ENCODE data around the gene FAM131C.
"Not testable (repeated sequence)": the region's sequence is repeated elsewhere in the genome, so short reads cannot be mapped to it uniquely, and the experiment has no call there.

The FAM131C gene

GRCh38 chr1:16056521-16056912, 16.9 kb downstream of the FAM131C start:
- not testable (repeated sequence) for H3K27ac ChIP-seq; H3K27me3 ChIP-seq (ENCODE audit: insufficient read depth, low read depth); H3K9ac ChIP-seq; H3K4me1 ChIP-seq (ENCODE audit: low read depth, poor library complexity, severe bottlenecking); H3K36me3 ChIP-seq (ENCODE audit: insufficient read depth); H3K79me2 ChIP-seq (ENCODE audit: insufficient read depth, low read depth); H4K20me1 ChIP-seq (ENCODE audit: insufficient read depth); H3K4me3 ChIP-seq (IDR thresholded peaks at IDR 0.05; ENCODE audit: insufficient read depth, low read depth, low read length); H3K4me2 ChIP-seq; H2AFZ ChIP-seq (ENCODE audit: low read depth)

- peak; percentile 91 for TF ChIP-seq CTCF (conservative IDR thresholded peaks at IDR 0.05; ENCODE audit: low read depth, low read length)
- H4K20me1 ChIP-seq (ENCODE audit: insufficient read depth): no peaks in the 10 kb centered on the region
- H3K27ac ChIP-seq: no peak overlapping the region
- H3K27me3 ChIP-seq (ENCODE audit: insufficient read depth, low read depth): no peaks in the 10 kb centered on the region
- no peaks in the 10 kb centered on the region for H3K4me1 ChIP-seq (ENCODE audit: low read depth, poor library complexity, severe bottlenecking)
- no peak overlapping the region for H2AFZ ChIP-seq (ENCODE audit: low read depth)
- no peak overlapping the region for H3K9ac ChIP-seq
- no peak overlapping the region for H3K4me3 ChIP-seq (IDR thresholded peaks at IDR 0.05; ENCODE audit: insufficient read depth, low read depth, low read length)
- H3K36me3 ChIP-seq (ENCODE audit: insufficient read depth): no peaks in the 10 kb centered on the region
- H3K79me2 ChIP-seq (ENCODE audit: insufficient read depth, low read depth): no peaks in the 10 kb centered on the region
- H3K4me2 ChIP-seq: no peak overlapping the region
Observed at GRCh38 chr1:16055613-16056520, 17.6 kb downstream of the FAM131C start.

GRCh38 chr1:16054598-16055540, 18.6 kb downstream of the FAM131C start:
- no peaks in the 10 kb centered on the region for H3K4me1 ChIP-seq (ENCODE audit: low read depth, poor library complexity, severe bottlenecking)
- no peaks in the 10 kb centered on the region for H4K20me1 ChIP-seq (ENCODE audit: insufficient read depth)
- TF ChIP-seq CTCF (conservative IDR thresholded peaks at IDR 0.05; ENCODE audit: low read depth, low read length): no peak
- no peaks in the 10 kb centered on the region; the same call in 1 of the 2 replicates for H3K27me3 ChIP-seq (ENCODE audit: insufficient read depth, low read depth)
- H3K4me3 ChIP-seq (IDR thresholded peaks at IDR 0.05; ENCODE audit: insufficient read depth, low read depth, low read length): no peak overlapping the region
- H3K79me2 ChIP-seq (ENCODE audit: insufficient read depth, low read depth): no peaks in the 10 kb centered on the region
- H3K27ac ChIP-seq: no peak overlapping the region
- H3K4me2 ChIP-seq: no peak overlapping the region
- H2AFZ ChIP-seq (ENCODE audit: low read depth): no peak overlapping the region
- no peak overlapping the region for H3K9ac ChIP-seq
- no peaks in the 10 kb centered on the region for H3K36me3 ChIP-seq (ENCODE audit: insufficient read depth)

GRCh38 chr1:16053781-16054502, 19.5 kb downstream of the FAM131C start:
- no peak overlapping the region for H3K27ac ChIP-seq
- H3K79me2 ChIP-seq (ENCODE audit: insufficient read depth, low read depth): no peaks in the 10 kb centered on the region
- no peaks in the 10 kb centered on the region for H3K4me1 ChIP-seq (ENCODE audit: low read depth, poor library complexity, severe bottlenecking)
- TF ChIP-seq CTCF (conservative IDR thresholded peaks at IDR 0.05; ENCODE audit: low read depth, low read length): no peak
- H3K27me3 ChIP-seq (ENCODE audit: insufficient read depth, low read depth): no peaks in the 10 kb centered on the region; the same call in 1 of the 2 replicates
- no peak overlapping the region for H3K9ac ChIP-seq
- H4K20me1 ChIP-seq (ENCODE audit: insufficient read depth): no peaks in the 10 kb centered on the region
- no peaks in the 10 kb centered on the region for H3K36me3 ChIP-seq (ENCODE audit: insufficient read depth)
- no peak overlapping the region for H3K4me2 ChIP-seq
- no peak overlapping the region for H2AFZ ChIP-seq (ENCODE audit: low read depth)
- H3K4me3 ChIP-seq (IDR thresholded peaks at IDR 0.05; ENCODE audit: insufficient read depth, low read depth, low read length): no peak overlapping the region

GRCh38 chr1:16051949-16052348, 21.5 kb downstream of the FAM131C start:
- not testable (repeated sequence) for H3K36me3 ChIP-seq (ENCODE audit: insufficient read depth); H3K9ac ChIP-seq; H3K27ac ChIP-seq; H3K4me3 ChIP-seq (IDR thresholded peaks at IDR 0.05; ENCODE audit: insufficient read depth, low read depth, low read length); H3K27me3 ChIP-seq (ENCODE audit: insufficient read depth, low read depth); H3K4me2 ChIP-seq; H2AFZ ChIP-seq (ENCODE audit: low read depth); H4K20me1 ChIP-seq (ENCODE audit: insufficient read depth); H3K79me2 ChIP-seq (ENCODE audit: insufficient read depth, low read depth); H3K4me1 ChIP-seq (ENCODE audit: low read depth, poor library complexity, severe bottlenecking)

Measured in KMS-11 (cell line).